ENCODE data around the gene C2.
"Not testable (repeated sequence)": the region's sequence is repeated elsewhere in the genome, so short reads cannot be mapped to it uniquely, and the experiment has no call there.

Gene C2

GRCh38 chr6:31899215-31899614 lies 28.3 kb upstream of the C2 start:
- no peak for DNase-seq (ENCODE audit: low read depth)

GRCh38 chr6:31899882-31900722 lies 27.4 kb upstream of the C2 start:
- DNase-seq (ENCODE audit: low read depth), result no peak

- no peak for DNase-seq (ENCODE audit: low read depth)
Observed at GRCh38 chr6:31900917-31901414, 26.6 kb upstream of the C2 start.

GRCh38 chr6:31901415-31901952 lies 26.0 kb upstream of the C2 start:
- DNase-seq (ENCODE audit: low read depth), result peak; percentile 42

- peak; percentile 64 for DNase-seq (ENCODE audit: low read depth)
Observed at GRCh38 chr6:31901953-31902643, 25.4 kb upstream of the C2 start, which contains the start of gene ZBTB12. TSS of gene ZBTB12 (minus strand) at chr6:31902086. CDS start at chr6:31901305, 781 bp downstream.

- DNase-seq (ENCODE audit: low read depth), result no peak
Observed at GRCh38 chr6:31903957-31904356, 23.6 kb upstream of the C2 start.

GRCh38 chr6:31905041-31905440 lies 22.5 kb upstream of the C2 start:
- no peak for DNase-seq (ENCODE audit: low read depth)

- DNase-seq (ENCODE audit: low read depth), result no peak
Observed at GRCh38 chr6:31906122-31906521, 21.4 kb upstream of the C2 start.

- DNase-seq (ENCODE audit: low read depth), result not testable (repeated sequence)
Observed at GRCh38 chr6:31906727-31907126, 20.8 kb upstream of the C2 start.

- no peak for DNase-seq (ENCODE audit: low read depth)
Observed at GRCh38 chr6:31907158-31907813, 20.2 kb upstream of the C2 start.

- not testable (repeated sequence) for DNase-seq (ENCODE audit: low read depth)
Observed at GRCh38 chr6:31908255-31908654, 19.3 kb upstream of the C2 start.

- DNase-seq (ENCODE audit: low read depth), result no peak
Observed at GRCh38 chr6:31908791-31909190, 18.7 kb upstream of the C2 start.

- not testable (repeated sequence) for DNase-seq (ENCODE audit: low read depth)
Observed at GRCh38 chr6:31909298-31909697, 18.2 kb upstream of the C2 start.

GRCh38 chr6:31911826-31912585 lies 15.5 kb upstream of the C2 start:
- no peak for DNase-seq (ENCODE audit: low read depth)

GRCh38 chr6:31915351-31915750 lies 12.2 kb upstream of the C2 start:
- no peak for DNase-seq (ENCODE audit: low read depth)

GRCh38 chr6:31915756-31916155 lies 11.8 kb upstream of the C2 start:
- no peak for DNase-seq (ENCODE audit: low read depth)

- no peak for DNase-seq (ENCODE audit: low read depth)
Observed at GRCh38 chr6:31918069-31918720, 9.3 kb upstream of the C2 start.

- no peak for DNase-seq (ENCODE audit: low read depth)
Observed at GRCh38 chr6:31919624-31920303, 7.8 kb upstream of the C2 start.

GRCh38 chr6:31920811-31921210 lies 6.7 kb upstream of the C2 start:
- DNase-seq (ENCODE audit: low read depth), result no peak

GRCh38 chr6:31922942-31923341 lies 4.6 kb upstream of the C2 start:
- DNase-seq (ENCODE audit: low read depth), result no peak
